Thymus (tissue), 11 donors: Measurements from ENCODE around the gene PUS7. TPM values are rescaled to one million over a fixed set of nuclear protein-coding genes. Genes with fewer than 3 reads are reported as not detected.
"Not testable (repeated sequence)": the region's sequence is repeated elsewhere in the genome, so short reads cannot be mapped to it uniquely, and the experiment has no call there.

ENCODE experiments used
- DNase-seq, 9 donors: peaks; one replicate each; pipeline ENCODE4 v3.0.0-alpha.2; 2013; ENCODE audit warnings: low spot score in 9 of 9, low read depth in 6 of 9, missing footprints in 1 of 9
- H3K27ac ChIP-seq, 2 donors: one replicate each; pipeline ENCODE4 v1.5.1; 2013; ENCODE audit warnings: control low read depth in 1 of 2, low read depth in 1 of 2, low read length in 1 of 2, mild to moderate bottlenecking in 1 of 2, moderate library complexity in 1 of 2
- H3K27me3 ChIP-seq, 2 donors: one replicate each; pipeline ENCODE4 v1.5.1; 2013; ENCODE audit warnings: low read length in 1 of 2; ENCODE audit not compliant: control insufficient read depth in 2 of 2, insufficient read depth in 1 of 2
- H3K36me3 ChIP-seq, 2 donors: one replicate each; pipeline ENCODE4 v1.5.1; 2013; ENCODE audit warnings: low read length in 1 of 2, mild to moderate bottlenecking in 1 of 2, moderate library complexity in 1 of 2; ENCODE audit not compliant: control insufficient read depth in 2 of 2, insufficient read depth in 2 of 2
- H3K4me1 ChIP-seq, 2 donors: one replicate each; pipeline ENCODE4 v1.5.1; 2013; ENCODE audit warnings: low read length in 2 of 2; ENCODE audit not compliant: control insufficient read depth in 2 of 2, insufficient read depth in 2 of 2
- H3K4me3 ChIP-seq, 2 donors: one replicate each; pipeline ENCODE4 v1.5.1; 2013; ENCODE audit warnings: low read length in 2 of 2, control low read depth in 1 of 2, mild to moderate bottlenecking in 1 of 2
- H3K9me3 ChIP-seq, 2 donors: one replicate each; pipeline ENCODE4 v1.5.1; 2013; ENCODE audit warnings: low read length in 1 of 2, mild to moderate bottlenecking in 1 of 2; ENCODE audit not compliant: control insufficient read depth in 2 of 2, insufficient read depth in 1 of 2
- WGBS: extraction: QIAGEN DNeasy Blood & Tissue Kit; methylation state at CpG from one replicate; pipeline ENCODE4 v1.1.7; 2013; 5-methylcytosine and 5-hydroxymethylcytosine counted together
- polyA plus RNA-seq: library from polyadenylated mRNA; stranded (reverse); fragments of 200-250 nt; gene quantifications from one replicate; pipeline ENCODE4 v1.2.3, GENCODE V29; 2013
- total RNA-seq: library from RNA; stranded (reverse); fragments of 120-200 nt; gene quantifications from one replicate; pipeline ENCODE4 v1.2.4, GENCODE V29; 2013
- donor health status: healthy.

The PUS7 gene
- total and polyA plus RNA-seq, 2 donors, result 3.7 to 9.4 TPM

GRCh38 chr7:105410774-105411173 is 111.3 kb downstream of the PUS7 start:
- not testable (repeated sequence) for H3K4me3 ChIP-seq, H3K27ac ChIP-seq, DNase-seq, H3K27me3 ChIP-seq, H3K4me1 ChIP-seq, H3K36me3 ChIP-seq, H3K9me3 ChIP-seq
- 97% methylated on average over 32 of the region's 36 CpGs for WGBS

GRCh38 chr7:105409775-105410174 is 112.3 kb downstream of the PUS7 start:
- 99% methylated on average over 2 of the region's 3 CpGs for WGBS
- not testable (repeated sequence) for H3K9me3 ChIP-seq, H3K27ac ChIP-seq, H3K4me1 ChIP-seq, H3K27me3 ChIP-seq, H3K4me3 ChIP-seq, H3K36me3 ChIP-seq, DNase-seq

GRCh38 chr7:105408791-105409410 is 113.2 kb downstream of the PUS7 start:
- no peaks in the 10 kb centered on the region for H3K9me3 ChIP-seq
- H3K4me1 ChIP-seq, result no peaks in the 10 kb centered on the region
- H3K4me3 ChIP-seq, result no peak overlapping the region
- no peaks in the 10 kb centered on the region for H3K27me3 ChIP-seq
- no peak for DNase-seq
- no peak overlapping the region for H3K27ac ChIP-seq
- no peaks in the 10 kb centered on the region for H3K36me3 ChIP-seq
- 96% methylated on average over 5 of the region's 5 CpGs for WGBS

Other genes with a start within 250 kb of the PUS7 start
- gene SRPK2, start 133.3 kb downstream of the PUS7 start, total RNA-seq, result 45.6 TPM
- 23.0 TPM for gene SRPK2, start 133.3 kb downstream of the PUS7 start, polyA plus RNA-seq
- gene RINT1, start 9.9 kb upstream of the PUS7 start, total RNA-seq, result 12.2 TPM
- 42.3 TPM for gene RINT1, start 9.9 kb upstream of the PUS7 start, polyA plus RNA-seq
- 0.14 TPM for gene EFCAB10, start 59.2 kb upstream of the PUS7 start, total RNA-seq
- 0.64 TPM for gene EFCAB10, start 59.2 kb upstream of the PUS7 start, polyA plus RNA-seq